ENCODE data around the gene ZNF263. TPM values are rescaled to one million over a fixed set of nuclear protein-coding genes. Genes with fewer than 3 reads are reported as not detected.
"Not testable (repeated sequence)": the region's sequence is repeated elsewhere in the genome, so short reads cannot be mapped to it uniquely, and the experiment has no call there.

The ZNF263 gene
- total RNA-seq, 1 experiment from 2014 or later = 24.4 TPM

DNA sequence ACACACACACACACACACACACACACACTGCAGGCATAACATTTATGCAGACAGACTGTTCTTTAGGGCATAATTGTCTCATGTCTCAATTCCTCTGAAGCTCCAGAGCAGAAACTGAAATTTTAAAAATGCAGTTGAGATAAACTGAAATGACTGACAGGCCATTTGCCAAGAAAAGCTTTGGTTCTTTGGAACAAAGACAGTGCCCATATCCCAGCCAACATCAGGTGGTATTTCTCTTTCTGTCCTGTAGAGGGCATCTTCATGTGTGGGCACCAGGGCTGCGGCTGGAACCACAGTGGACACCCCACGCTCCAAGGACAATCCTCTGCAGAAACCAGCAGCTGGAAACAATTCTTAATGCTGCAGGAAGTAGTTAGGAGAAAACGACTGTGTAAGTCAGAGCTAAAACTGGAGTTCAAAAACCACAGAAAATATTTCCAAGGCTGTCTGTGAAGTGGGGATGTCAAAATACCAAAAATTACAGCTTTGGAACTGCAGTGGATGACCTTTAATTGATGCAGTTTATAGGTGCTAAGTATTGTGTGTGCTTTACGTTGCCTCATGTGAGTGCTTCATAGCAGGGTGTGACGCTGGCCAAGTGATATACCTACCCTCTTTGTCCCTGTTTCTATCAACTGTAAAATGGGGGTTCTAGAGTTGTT, 16.3 kb upstream of the ZNF263 start:
- DNase-seq (ENCODE audit: low spot score) = peak; percentile 64

- no peak for DNase-seq (ENCODE audit: low spot score)
These were observed 15.0 kb upstream of the ZNF263 start for GRCh38 chr16:3268294-3268693.

DNA sequence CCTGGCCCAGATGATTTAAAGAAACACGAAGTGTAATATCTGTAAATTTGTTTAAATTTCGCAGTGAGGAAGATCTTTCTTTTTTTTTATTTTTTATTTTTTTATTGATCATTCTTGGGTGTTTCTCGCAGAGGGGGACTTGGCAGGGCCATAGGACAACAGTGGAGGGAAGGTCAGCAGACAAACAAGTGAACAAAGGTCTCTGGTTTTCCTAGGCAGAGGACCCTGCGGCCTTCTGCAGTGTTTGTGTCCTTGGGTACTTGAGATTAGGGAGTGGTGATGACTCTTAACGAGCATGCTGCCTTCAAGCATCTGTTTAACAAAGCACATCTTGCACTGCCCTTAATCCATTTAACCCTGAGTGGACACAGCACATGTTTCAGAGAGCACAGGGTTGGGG, 12.6 kb upstream of the ZNF263 start:
- not testable (repeated sequence) for DNase-seq (ENCODE audit: low spot score)

- not testable (repeated sequence) for DNase-seq (ENCODE audit: low spot score)
These were observed 12.0 kb upstream of the ZNF263 start for GRCh38 chr16:3271281-3271680.

DNA sequence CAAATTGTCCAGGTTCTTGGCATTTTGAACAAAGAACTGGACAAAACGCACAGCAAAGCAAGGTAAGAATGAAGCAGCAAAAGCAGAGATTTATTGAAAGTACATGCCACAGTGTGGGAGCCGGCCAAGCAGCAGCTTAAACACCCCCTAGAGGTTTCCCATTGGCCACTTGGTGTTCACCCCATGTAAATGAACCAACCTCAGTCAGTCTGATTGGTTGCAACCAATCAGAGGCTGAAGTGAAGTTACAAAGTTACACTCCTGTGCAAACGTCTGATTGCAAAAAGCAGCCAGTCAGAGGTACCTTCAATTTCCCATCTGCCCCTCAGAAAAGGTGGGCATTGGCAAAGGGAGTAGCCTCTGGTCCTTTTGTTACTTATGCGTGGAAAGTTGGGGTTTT, 8.8 kb upstream of the ZNF263 start:
- peak; percentile 42 for DNase-seq (ENCODE audit: low spot score)

DNA sequence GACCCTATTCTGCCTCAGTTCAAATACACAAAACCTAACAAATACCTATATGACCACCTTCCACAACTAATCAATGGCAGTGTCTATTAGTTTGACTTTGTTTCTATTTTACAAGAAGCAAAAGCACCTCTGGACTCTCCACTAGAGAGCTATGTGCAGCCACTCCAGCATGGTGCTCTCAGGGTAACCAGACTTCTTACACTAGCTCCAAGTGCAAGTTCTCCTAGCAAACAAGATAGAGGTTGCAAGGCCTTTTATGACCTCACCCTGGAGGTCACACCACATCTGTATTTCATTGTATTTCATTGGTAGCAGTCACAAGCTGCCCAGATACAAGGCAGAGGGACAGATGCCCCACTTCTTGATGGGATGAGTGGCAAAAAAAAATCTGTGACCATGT, 8.3 kb upstream of the ZNF263 start:
- no peak for DNase-seq (ENCODE audit: low spot score)

DNA sequence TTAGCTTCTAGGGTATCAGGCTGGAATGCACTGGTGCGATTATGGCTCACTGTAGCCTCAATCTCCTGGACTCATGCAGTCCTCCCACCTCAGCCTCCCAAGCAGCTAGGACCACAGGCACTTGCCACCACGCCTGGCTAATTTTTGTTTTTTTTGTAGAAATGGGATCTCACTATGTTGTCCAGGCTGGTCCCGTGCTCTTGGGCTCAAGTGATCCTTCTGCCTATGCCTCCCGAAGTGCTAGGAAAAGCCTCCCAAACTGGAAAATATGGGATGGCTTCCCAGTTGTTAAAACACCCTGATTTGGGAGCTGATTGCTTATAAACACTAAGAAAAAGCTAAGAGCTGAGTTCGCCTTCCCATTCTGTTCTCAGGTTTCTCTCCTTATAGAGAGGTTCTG, 6.6 kb upstream of the ZNF263 start:
- DNase-seq (ENCODE audit: low spot score) = no peak

- DNase-seq (ENCODE audit: low spot score) = no peak
These were observed 2.0 kb upstream of the ZNF263 start for GRCh38 chr16:3281222-3281820.

GRCh38 chr16:3282103-3282729, 1.1 kb upstream of the ZNF263 start:
- no peak for DNase-seq (ENCODE audit: low spot score)

- no peak for DNase-seq (ENCODE audit: low spot score)
These were observed 504 bp downstream of the ZNF263 start for GRCh38 chr16:3283543-3284447.

DNA sequence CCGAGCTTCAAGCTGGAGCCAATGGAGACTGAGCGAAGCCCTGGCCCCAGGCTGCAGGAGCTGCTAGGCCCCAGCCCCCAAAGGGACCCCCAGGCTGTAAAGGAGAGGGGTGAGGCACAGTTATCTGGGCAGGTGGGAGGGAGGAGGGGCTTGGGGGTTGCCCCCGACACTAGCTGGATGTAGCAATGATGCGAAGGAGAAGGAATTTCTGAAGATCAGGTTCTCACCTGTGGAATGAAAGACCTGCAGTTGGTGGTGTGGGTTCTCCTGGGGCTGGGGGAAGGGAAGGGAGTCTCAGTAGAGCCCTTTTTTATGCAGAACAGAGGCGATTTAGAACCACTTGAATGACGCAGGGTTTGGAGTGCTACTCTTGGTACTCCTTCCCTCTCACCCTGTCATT, 1.8 kb downstream of the ZNF263 start:
- no peak for DNase-seq (ENCODE audit: low spot score)

DNA sequence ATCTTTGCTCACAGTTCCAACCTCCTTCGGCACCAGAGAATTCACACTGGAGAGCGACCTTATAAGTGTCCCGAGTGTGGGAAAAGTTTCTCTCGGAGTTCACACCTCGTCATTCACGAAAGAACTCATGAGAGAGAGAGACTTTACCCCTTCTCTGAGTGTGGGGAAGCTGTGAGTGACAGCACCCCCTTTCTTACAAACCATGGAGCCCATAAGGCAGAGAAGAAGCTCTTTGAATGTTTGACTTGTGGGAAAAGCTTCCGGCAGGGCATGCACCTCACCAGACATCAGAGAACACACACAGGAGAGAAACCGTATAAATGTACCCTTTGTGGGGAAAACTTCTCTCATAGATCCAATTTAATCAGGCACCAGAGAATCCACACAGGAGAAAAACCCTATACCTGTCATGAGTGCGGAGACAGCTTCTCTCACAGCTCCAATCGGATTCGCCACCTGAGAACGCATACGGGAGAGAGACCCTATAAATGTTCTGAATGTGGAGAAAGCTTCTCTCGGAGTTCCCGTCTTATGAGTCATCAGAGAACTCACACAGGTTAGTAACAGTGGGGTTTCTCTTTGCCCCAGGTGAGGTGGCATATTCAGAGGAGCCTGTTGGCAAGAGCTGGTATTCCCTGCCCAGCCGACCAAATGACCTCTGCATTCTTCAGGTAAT, 6.8 kb downstream of the ZNF263 start:
- no peak for DNase-seq (ENCODE audit: low spot score)

DNA sequence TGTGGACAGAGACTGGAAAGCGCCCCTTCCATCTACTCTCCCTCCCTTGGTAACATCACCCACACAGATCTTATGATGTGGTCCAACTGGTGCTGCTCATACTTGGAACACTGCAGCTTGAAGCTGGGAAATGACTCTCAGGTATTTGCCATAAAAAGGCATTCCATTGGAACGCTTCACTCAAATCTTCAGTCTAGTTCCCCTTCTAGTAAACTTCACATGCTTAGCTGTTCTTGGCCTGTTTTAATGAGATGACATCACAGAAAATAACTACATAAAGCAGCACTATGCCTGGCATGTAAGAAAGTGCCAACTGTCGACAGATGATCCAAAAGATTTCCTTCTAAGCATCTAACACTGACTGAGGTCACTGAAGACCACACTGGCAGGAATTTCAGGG, 9.3 kb downstream of the ZNF263 start:
- DNase-seq (ENCODE audit: low spot score) = no peak

GRCh38 chr16:3295209-3295608, 11.9 kb downstream of the ZNF263 start:
- no peak for DNase-seq (ENCODE audit: low spot score)

- DNase-seq (ENCODE audit: low spot score) = no peak
These were observed 12.5 kb downstream of the ZNF263 start for GRCh38 chr16:3295783-3296182.

- DNase-seq (ENCODE audit: low spot score) = no peak
These were observed 21.1 kb downstream of the ZNF263 start for GRCh38 chr16:3304370-3304769.

GRCh38 chr16:3305109-3306068, 22.1 kb downstream of the ZNF263 start, which contains the start of the genes TIGD7 and ZNF75A:
Gene TIGD7, minus strand, starts transcription at chr16:3305430. Its CDS starts 4,816 bp downstream, at chr16:3300614.
Gene ZNF75A, plus strand, starts transcription at chr16:3305497. Its CDS starts 2,932 bp downstream, at chr16:3308429.
- peak; percentile 91 for DNase-seq (ENCODE audit: low spot score)

DNA sequence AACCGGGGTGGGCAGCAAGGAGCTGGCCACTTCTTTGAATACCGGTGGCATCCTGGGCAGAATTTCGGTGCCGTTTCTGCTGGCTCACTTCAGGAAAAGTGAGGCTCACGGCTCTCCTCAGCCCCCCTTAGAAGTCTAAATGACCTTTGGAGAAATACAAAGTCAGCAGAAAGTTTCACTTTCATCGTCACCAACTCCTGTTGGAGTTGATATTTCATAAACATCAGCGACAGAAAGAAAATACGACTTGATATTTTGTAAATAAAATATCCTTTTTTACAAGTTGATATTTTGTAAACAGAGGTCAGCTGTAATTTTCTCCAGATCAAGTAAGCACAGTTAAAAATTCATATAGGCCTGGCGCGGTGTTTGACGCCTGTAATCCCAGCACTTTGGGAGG, 22.8 kb downstream of the ZNF263 start:
- DNase-seq (ENCODE audit: low spot score) = no peak

GRCh38 chr16:3311496-3311895, 28.2 kb downstream of the ZNF263 start:
- no peak for DNase-seq (ENCODE audit: low spot score)

DNA sequence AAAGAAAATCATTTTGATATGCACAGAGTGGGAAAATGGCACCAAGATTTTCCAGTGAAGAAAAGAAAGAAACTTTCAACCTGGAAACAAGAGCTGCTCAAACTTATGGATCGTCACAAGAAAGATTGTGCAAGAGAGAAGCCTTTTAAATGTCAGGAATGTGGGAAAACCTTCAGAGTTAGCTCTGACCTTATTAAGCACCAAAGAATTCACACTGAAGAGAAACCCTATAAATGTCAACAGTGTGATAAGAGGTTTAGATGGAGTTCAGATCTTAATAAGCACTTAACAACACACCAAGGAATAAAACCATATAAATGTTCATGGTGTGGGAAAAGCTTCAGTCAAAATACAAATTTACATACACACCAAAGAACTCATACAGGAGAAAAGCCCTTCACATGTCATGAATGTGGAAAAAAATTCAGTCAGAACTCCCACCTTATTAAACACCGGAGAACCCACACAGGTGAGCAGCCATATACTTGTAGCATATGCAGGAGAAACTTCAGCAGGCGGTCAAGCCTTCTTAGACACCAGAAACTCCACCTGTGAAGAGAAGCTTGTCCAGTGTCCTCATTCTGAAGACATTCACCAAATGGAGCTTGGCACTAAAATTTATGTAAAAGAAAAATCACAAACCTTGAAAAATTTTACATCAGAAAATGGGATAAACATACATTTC, 34.2 kb downstream of the ZNF263 start:
- DNase-seq (ENCODE audit: low spot score) = no peak
